Glutamatergic neuron (in vitro differentiated cells): ENCODE measurements around the gene ARHGEF19. TPM values are rescaled to one million over a fixed set of nuclear protein-coding genes. Genes with fewer than 3 reads are reported as not detected.

Experiments used
- DNase-seq: peaks from one replicate; pipeline ENCODE4 v3.0.0; 2022
- H3K27ac Mint-ChIP-seq: one replicate; pipeline ENCODE4 v1.8.0; 2020; ENCODE audit warnings: mild to moderate bottlenecking, mixed read lengths, inconsistent platforms; ENCODE audit not compliant: unreplicated experiment
- H3K27me3 Mint-ChIP-seq: one replicate; pipeline ENCODE4 v1.8.0; 2020; ENCODE audit warnings: mild to moderate bottlenecking, moderate library complexity, mixed read lengths, inconsistent platforms; ENCODE audit not compliant: unreplicated experiment
- H3K36me3 Mint-ChIP-seq: one replicate; pipeline ENCODE4 v1.8.0; 2020; ENCODE audit warnings: mild to moderate bottlenecking, mixed read lengths, inconsistent platforms; ENCODE audit not compliant: unreplicated experiment
- H3K4me1 Mint-ChIP-seq: one replicate; pipeline ENCODE4 v1.8.0; 2020; ENCODE audit warnings: mild to moderate bottlenecking, low read depth, mixed read lengths, inconsistent platforms; ENCODE audit not compliant: unreplicated experiment
- H3K4me3 Mint-ChIP-seq: one replicate; pipeline ENCODE4 v1.8.0; 2020; ENCODE audit warnings: mild to moderate bottlenecking, mixed read lengths, inconsistent platforms; ENCODE audit not compliant: unreplicated experiment
- H3K9me3 Mint-ChIP-seq: one replicate; pipeline ENCODE4 v1.8.0; 2020; ENCODE audit warnings: mild to moderate bottlenecking, moderate library complexity, mixed read lengths, inconsistent platforms; ENCODE audit not compliant: unreplicated experiment
- CTCF ChIP-seq: fragments of 200-600 bp; sonication (generic); IDR thresholded peaks from one replicate; pipeline ENCODE4 v1.5.0; 2021; ENCODE audit not compliant: partially characterized antibody, unreplicated experiment
- total RNA-seq: library from RNA; stranded (reverse); fragmentation: NEBNext Ultra II Directional; extraction: Animal tissue kit (Norgen Biotek cat#: 25700); gene quantifications from one replicate; pipeline ENCODE4 v1.2.1, GENCODE V29; 2021; ENCODE audit not compliant: unreplicated experiment

ARHGEF19 gene
- total RNA-seq, 1 donor from 2014 or later = 3.4 TPM

GRCh38 chr1:16232316-16232710 lies 19.9 kb upstream of the ARHGEF19 start:
- peaks cover 2% of the 10 kb centered on the region for H3K9me3 Mint-ChIP-seq

GRCh38 chr1:16231331-16232315 lies 19.2 kb upstream of the ARHGEF19 start:
- Mint-ChIP-seq H3K36me3 (no peaks in the 10 kb centered on the region), H3K27ac (no peak overlapping the region), H3K27me3 (peaks cover 16% of the 10 kb centered on the region), H3K4me1 (peaks cover 5% of the 10 kb centered on the region), H3K4me3 (no peak overlapping the region), H3K9me3 (peaks cover 4% of the 10 kb centered on the region)
- peak; percentile 47 for DNase-seq
- TF ChIP-seq CTCF = no peak

More at GRCh38 chr1:16232316-16232710, 19.9 kb upstream of the ARHGEF19 start:
- H3K4me3 Mint-ChIP-seq = no peak overlapping the region
- H3K4me1 Mint-ChIP-seq = peaks cover 5% of the 10 kb centered on the region
- peaks cover 14% of the 10 kb centered on the region for H3K27me3 Mint-ChIP-seq
- no peak for TF ChIP-seq CTCF
- H3K36me3 Mint-ChIP-seq = no peaks in the 10 kb centered on the region
- no peak for DNase-seq
- H3K27ac Mint-ChIP-seq = no peak overlapping the region

GRCh38 chr1:16230744-16231143 lies 18.3 kb upstream of the ARHGEF19 start:
- no peak for TF ChIP-seq CTCF
- Mint-ChIP-seq H3K27ac (no peak overlapping the region), H3K36me3 (no peaks in the 10 kb centered on the region), H3K27me3 (peaks cover 18% of the 10 kb centered on the region), H3K9me3 (peaks cover 2% of the 10 kb centered on the region), H3K4me1 (peaks cover 2% of the 10 kb centered on the region), H3K4me3 (no peak overlapping the region)
- DNase-seq = no peak

- peaks cover 2% of the 10 kb centered on the region for H3K4me1 Mint-ChIP-seq
- H3K27me3 Mint-ChIP-seq = peaks cover 18% of the 10 kb centered on the region
- H3K4me3 Mint-ChIP-seq = no peak overlapping the region
- no peak for DNase-seq
- H3K9me3 Mint-ChIP-seq = peaks cover 2% of the 10 kb centered on the region
- H3K27ac Mint-ChIP-seq = no peak overlapping the region
- H3K36me3 Mint-ChIP-seq = no peaks in the 10 kb centered on the region
- TF ChIP-seq CTCF = no peak
Observed at GRCh38 chr1:16229976-16230740, 17.7 kb upstream of the ARHGEF19 start.
